Ovary (tissue), 9 donors: ENCODE measurements around the gene ALG14. TPM values are rescaled to one million over a fixed set of nuclear protein-coding genes. Genes with fewer than 3 reads are reported as not detected.

Source experiments
- DNase-seq, 5 donors: peaks; one replicate each; pipeline ENCODE4 v3.0.0-alpha.2; 2019 to 2020
- H3K27ac ChIP-seq, 2 donors: fragments of 200-600 bp; one replicate each; pipeline versions ENCODE4 v1.5.1 to v1.8.0; 2019 to 2022
- H3K27me3 ChIP-seq: fragments of 200-600 bp; one replicate; pipeline ENCODE4 v1.8.0; 2022
- H3K36me3 ChIP-seq: fragments of 200-600 bp; sonication (generic); one replicate; pipeline ENCODE4 v1.5.1; 2019
- H3K4me1 ChIP-seq: one replicate; pipeline ENCODE4 v1.8.1; 2013; ENCODE audit warnings: mild to moderate bottlenecking, moderate library complexity; ENCODE audit not compliant: insufficient read depth
- H3K4me3 ChIP-seq: fragments of 200-600 bp; sonication (generic); one replicate; pipeline ENCODE4 v1.5.1; 2017
- H3K9me3 ChIP-seq, 2 donors: fragments of 200-600 bp in 1 of 2; sonication (generic) in 1 of 2; one replicate each; pipeline versions ENCODE4 v1.5.1 to v1.8.1; 2013 to 2019; ENCODE audit warnings: mild to moderate bottlenecking in 1 of 2, moderate library complexity in 1 of 2
- CTCF ChIP-seq, 3 donors: fragments of 450-650 bp in 2 of 3; fragments of 200-600 bp in 1 of 3; IDR thresholded peaks; one replicate each; pipeline versions ENCODE4 v1.5.1 to v1.8.0; 2016 to 2022; ENCODE audit warnings: antibody characterized with exemption in 3 of 3, mild to moderate bottlenecking in 1 of 3
- EP300 ChIP-seq: sonication (generic); formaldehyde crosslinking; IDR thresholded peaks from one replicate; pipeline ENCODE4 v1.6.1; 2017; ENCODE audit warnings: antibody characterized with exemption
- POLR2A ChIP-seq: fragments of 450-650 bp; IDR thresholded peaks from one replicate; pipeline ENCODE4 v1.6.1; 2017; ENCODE audit warnings: antibody characterized with exemption, mild to moderate bottlenecking, moderate library complexity
- WGBS, 3 donors: extraction: QIAGEN DNeasy Blood & Tissue Kit in 1 of 3; methylation state at CpG; one replicate each; pipeline versions ENCODE4 v1.1.5 to v1.1.7; 2013 to 2017; 5-methylcytosine and 5-hydroxymethylcytosine counted together
- intact Hi-C, 4 donors: fragments of 100-400 bp; cut with DNase I; formaldehyde crosslinking; loops; one replicate each; pipeline versions ENCODE4 v1.11.0 to v1.15.1; 2022 to 2023
- polyA plus RNA-seq, 2 donors: library from polyadenylated mRNA; stranded (reverse); fragments of 200-250 nt in 1 of 2; fragments of 350-450 nt in 1 of 2; fragmentation: Illumina TruSeq in 1 of 2; extraction: RNeasy Lipid Tissue Mini Kit (QIAGEN cat#74804) in 1 of 2; gene quantifications; one replicate each; pipeline ENCODE4 v1.2.3, GENCODE V29; 2013 to 2014
- total RNA-seq, 7 donors: library from RNA; depleted of rRNA in 2 of 7; stranded (reverse); fragments of >200 nt in 2 of 7; fragmentation: NEBNext Ultra II Directional in 3 of 7; extraction: Animal tissue kit (Norgen Biotek cat#: 25700) in 3 of 7; gene quantifications; one replicate each; pipeline versions ENCODE4 v1.1.0 to v1.2.4, GENCODE V29; 2016 to 2023
- donor health status: DM: no; HTN: no; CAD: no; lungs with moderate emphysema.
- donor health status: DM: no; HTN: no; CAD: no.
- donor health status: Bipolar disorder and iron deficiency.
- donor health status: DM: yes; HTN: yes; CAD: no.
- donor health status: DM: no; HTN: no; CAD: no.
- donor health status: DM: yes; HTN: yes; CAD: no.

ALG14 gene
- total and polyA plus RNA-seq, 9 donors, result 1.2 to 16.3 (median 3.6) TPM

GRCh38 chr1:95113684-95114083 is 40.9 kb upstream of the ALG14 start:
- intact Hi-C loops, result no loop called here
- Histone ChIP-seq H3K4me1 (peaks cover 2% of the 10 kb centered on the region), H3K9me3 (no peaks in the 10 kb centered on the region), H3K36me3 (no peaks in the 10 kb centered on the region), H3K27me3 (no peaks in the 10 kb centered on the region), H3K4me3 (no peak overlapping the region), H3K27ac (no peak overlapping the region)
- TF ChIP-seq EP300 (no peak), POLR2A (no peak), CTCF (IDR thresholded peaks at IDR 0.05) (no peak)
- DNase-seq, result no peak
- WGBS, 3 donors, result 94 to 98% (median 98%) methylated on average over 1 of the region's 1 CpG

DNA sequence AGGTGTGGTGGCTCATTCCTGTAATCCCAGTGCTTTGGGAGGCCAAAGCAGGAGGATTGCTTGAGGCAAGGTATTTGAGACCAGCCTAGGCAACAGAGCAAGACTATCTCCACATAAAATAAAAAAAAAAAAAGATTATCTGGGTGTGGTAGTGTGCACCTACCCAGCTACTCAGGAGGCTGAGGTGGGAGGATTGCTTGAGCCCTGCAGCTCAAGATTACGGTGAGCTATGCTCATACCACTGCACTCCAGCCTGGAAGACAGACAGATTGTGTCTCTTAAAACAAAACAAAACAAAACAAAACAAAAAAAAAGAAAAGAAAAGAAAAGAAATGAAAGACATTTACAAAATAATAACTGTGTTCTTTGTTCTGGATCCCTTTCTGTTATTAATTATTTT is 38.3 kb upstream of the ALG14 start:
- no peaks in the 10 kb centered on the region for H3K36me3 ChIP-seq
- H3K4me3 ChIP-seq, result no peak overlapping the region
- intact Hi-C loops, result no loop called here
- H3K27me3 ChIP-seq, result no peaks in the 10 kb centered on the region
- H3K27ac ChIP-seq, result no peak overlapping the region
- WGBS, 3 donors, result 66 to 78% (median 74%) methylated on average over 1 of the region's 1 CpG
- no peak for DNase-seq
- no peaks in the 10 kb centered on the region for H3K4me1 ChIP-seq
- no peaks in the 10 kb centered on the region for H3K9me3 ChIP-seq
- TF ChIP-seq POLR2A, result no peak
- TF ChIP-seq CTCF (IDR thresholded peaks at IDR 0.05), result no peak
- no peak for TF ChIP-seq EP300

DNA sequence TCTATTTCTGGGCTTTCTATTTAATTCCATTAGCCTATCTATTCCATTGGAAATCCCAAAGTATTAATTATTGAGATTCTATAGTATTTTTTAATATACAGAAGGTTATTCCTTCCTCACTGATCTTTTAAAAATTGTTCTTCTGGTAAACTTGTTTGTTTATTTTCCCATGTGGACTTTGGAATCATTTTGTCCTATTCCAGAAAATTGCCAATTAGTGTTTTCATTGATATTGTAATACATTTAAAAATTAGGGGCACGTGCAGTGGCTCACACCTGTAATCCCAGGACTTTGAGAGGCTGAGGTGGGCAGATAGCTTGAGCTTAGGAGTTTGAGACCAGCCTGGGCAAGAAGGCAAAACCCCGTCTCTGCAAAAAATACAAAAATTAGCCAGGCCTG is 36.0 kb upstream of the ALG14 start:
- no peak for DNase-seq
- 91 to 95% (median 94%) methylated on average over 2 of the region's 2 CpGs for WGBS, 3 donors
- H3K4me3 ChIP-seq, result no peak overlapping the region
- H3K9me3 ChIP-seq, result no peaks in the 10 kb centered on the region
- intact Hi-C loops, result no loop called here
- no peaks in the 10 kb centered on the region for H3K4me1 ChIP-seq
- no peaks in the 10 kb centered on the region for H3K36me3 ChIP-seq
- no peaks in the 10 kb centered on the region for H3K27me3 ChIP-seq
- TF ChIP-seq EP300 (no peak), POLR2A (no peak), CTCF (IDR thresholded peaks at IDR 0.05) (no peak)
- no peak overlapping the region for H3K27ac ChIP-seq

GRCh38 chr1:95098196-95098595 is 25.4 kb upstream of the ALG14 start:
- DNase-seq, result no peak
- intact Hi-C loops, result no loop called here
- no peak overlapping the region for H3K27ac ChIP-seq
- no peaks in the 10 kb centered on the region for H3K36me3 ChIP-seq
- H3K4me1 ChIP-seq, result no peaks in the 10 kb centered on the region
- H3K27me3 ChIP-seq, result no peaks in the 10 kb centered on the region
- H3K4me3 ChIP-seq, result no peak overlapping the region
- no peaks in the 10 kb centered on the region for H3K9me3 ChIP-seq
- 55 to 66% (median 59%) methylated on average over 4 of the region's 4 CpGs for WGBS, 3 donors
- TF ChIP-seq POLR2A, result no peak
- TF ChIP-seq CTCF (IDR thresholded peaks at IDR 0.05), result no peak
- TF ChIP-seq EP300, result no peak

GRCh38 chr1:95097426-95097825 is 24.7 kb upstream of the ALG14 start:
- Histone ChIP-seq H3K4me1 (no peaks in the 10 kb centered on the region), H3K36me3 (no peaks in the 10 kb centered on the region), H3K27me3 (no peaks in the 10 kb centered on the region), H3K27ac (no peak overlapping the region), H3K4me3 (no peak overlapping the region), H3K9me3 (no peaks in the 10 kb centered on the region)
- intact Hi-C loops, result no loop called here
- TF ChIP-seq CTCF (IDR thresholded peaks at IDR 0.05) (no peak), EP300 (no peak), POLR2A (no peak)
- 86 to 94% (median 88%) methylated on average over 4 of the region's 4 CpGs for WGBS, 3 donors
- no peak for DNase-seq
